ENCODE data around the gene FMNL2.

FMNL2 gene

GRCh38 chr2:152413228-152414030 lies 78.5 kb downstream of the FMNL2 start:
- Histone ChIP-seq H3K9me3 (ENCODE audit: control insufficient read depth, insufficient read depth, low read depth, low read length) (no peaks in the 10 kb centered on the region), H3K4me1 (ENCODE audit: control insufficient read depth, insufficient read depth, low read length) (peaks cover 18% of the 10 kb centered on the region), H3K27ac (ENCODE audit: extremely low read depth, low read depth, low read length) (no peak overlapping the region), H3K4me3 (ENCODE audit: low read depth, low read length) (no peak overlapping the region), H3K36me3 (ENCODE audit: control insufficient read depth in 2 of 2, insufficient read depth in 1 of 2, low read length in 2 of 2) (no peaks in the 10 kb centered on the region)
- no peak for TF ChIP-seq ZNF354C (tag by site-specific recombination; IDR thresholded peaks at IDR 0.05; ENCODE audit: borderline replicate concordance, low read depth)
- TF ChIP-seq PBX3 (CRISPR knock-in tag; IDR thresholded peaks at IDR 0.05) = no peak
- TF ChIP-seq GLIS2 (tag by site-specific recombination; IDR thresholded peaks at IDR 0.05) = no peak
- no peak for TF ChIP-seq ZNF660 (tag by site-specific recombination; IDR thresholded peaks at IDR 0.05)
- TF ChIP-seq, protein P1, sequence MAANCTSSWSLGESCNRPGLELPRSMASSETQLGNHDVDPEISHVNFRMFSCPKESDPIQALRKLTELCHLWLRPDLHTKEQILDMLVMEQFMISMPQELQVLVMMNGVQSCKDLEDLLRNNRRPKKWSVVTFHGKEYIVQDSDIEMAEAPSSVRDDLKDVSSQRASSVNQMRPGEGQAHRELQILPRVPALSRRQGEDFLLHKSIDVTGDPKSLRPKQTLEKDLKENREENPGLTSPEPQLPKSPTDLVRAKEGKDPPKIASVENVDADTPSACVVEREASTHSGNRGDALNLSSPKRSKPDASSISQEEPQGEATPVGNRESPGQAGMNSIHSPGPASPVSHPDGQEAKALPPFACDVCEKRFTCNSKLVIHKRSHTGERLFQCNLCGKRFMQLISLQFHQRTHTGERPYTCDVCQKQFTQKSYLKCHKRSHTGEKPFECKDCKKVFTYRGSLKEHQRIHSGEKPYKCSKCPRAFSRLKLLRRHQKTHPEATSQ (tag by site-specific recombination; IDR thresholded peaks at IDR 0.05) = no peak
- no peak for TF ChIP-seq ZNF37A (tag by site-specific recombination; IDR thresholded peaks at IDR 0.05)
- no peak for TF ChIP-seq SETDB1 (IDR thresholded peaks at IDR 0.05; ENCODE audit: insufficient read length, low read length)
- no peak for TF ChIP-seq MZF1 (tag by site-specific recombination; IDR thresholded peaks at IDR 0.05; ENCODE audit: borderline replicate concordance)
- TF ChIP-seq ZNF423 (tag by site-specific recombination; IDR thresholded peaks at IDR 0.05) = no peak
- TF ChIP-seq ZNF174 (tag by site-specific recombination; IDR thresholded peaks at IDR 0.05) = no peak
- TF ChIP-seq ZNF114 (tag by site-specific recombination; IDR thresholded peaks at IDR 0.05) = no peak
- TF ChIP-seq ZNF433 (tag by site-specific recombination; IDR thresholded peaks at IDR 0.05; ENCODE audit: low read depth) = no peak
- no peak for TF ChIP-seq GFI1B (tag by site-specific recombination; IDR thresholded peaks at IDR 0.05)
- ChIA-PET CTCF (interaction anchor here (0.7 kb wide), 2 partner anchors 25 to 398 kb away, joined by 3 to 4 read pairs; no protein-coding TSS in a partner anchor), POLR2A (no interaction called here)

DNA sequence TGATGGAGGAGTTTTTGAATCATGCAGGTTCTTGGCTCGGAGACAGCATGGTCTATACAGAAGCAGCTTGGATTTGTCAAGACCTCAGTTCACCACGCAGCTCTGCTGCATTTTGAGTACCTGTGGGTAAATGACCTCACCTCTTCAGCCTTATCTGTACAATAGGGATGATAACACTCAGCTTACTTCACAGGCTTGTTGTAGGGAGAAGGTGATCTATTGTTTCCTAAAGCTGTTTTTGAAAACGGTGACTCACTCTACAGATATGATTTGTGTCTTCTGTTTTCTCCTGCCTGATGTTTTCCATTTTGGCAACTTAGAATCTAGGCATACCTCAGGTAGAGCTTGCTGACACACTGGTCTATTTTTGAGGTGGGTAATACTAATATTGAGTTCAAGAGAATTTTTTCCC lies 80.3 kb downstream of the FMNL2 start:
- Histone ChIP-seq H3K4me3 (ENCODE audit: low read depth, low read length) (no peak overlapping the region), H3K9me3 (ENCODE audit: control insufficient read depth, insufficient read depth, low read depth, low read length) (no peaks in the 10 kb centered on the region), H3K27ac (ENCODE audit: extremely low read depth, low read depth, low read length) (no peak overlapping the region), H3K4me1 (ENCODE audit: control insufficient read depth, insufficient read depth, low read length) (peaks cover 18% of the 10 kb centered on the region), H3K36me3 (ENCODE audit: control insufficient read depth in 2 of 2, insufficient read depth in 1 of 2, low read length in 2 of 2) (no peaks in the 10 kb centered on the region)
- ChIA-PET CTCF (interaction anchor here (0.6 to 1.6 kb wide), 2 partner anchors 10 to 155 kb away, joined by 3 to 4 read pairs; no protein-coding TSS in a partner anchor), POLR2A (interaction anchor here (0.6 to 1.5 kb wide), 2 partner anchors 80 to 302 kb away, joined by 4 to 5 read pairs; partner anchors contain the start of genes FMNL2 and PRPF40A)
- peak; percentile 77 for TF ChIP-seq SCRT2 (tag by site-specific recombination; IDR thresholded peaks at IDR 0.05)
- 0 out of 2 replicates have a peak, but pooled peaks have one; percentile 35 for TF ChIP-seq ZFP37 (tag by site-specific recombination; IDR thresholded peaks at IDR 0.05)
- TF ChIP-seq, protein P2, sequence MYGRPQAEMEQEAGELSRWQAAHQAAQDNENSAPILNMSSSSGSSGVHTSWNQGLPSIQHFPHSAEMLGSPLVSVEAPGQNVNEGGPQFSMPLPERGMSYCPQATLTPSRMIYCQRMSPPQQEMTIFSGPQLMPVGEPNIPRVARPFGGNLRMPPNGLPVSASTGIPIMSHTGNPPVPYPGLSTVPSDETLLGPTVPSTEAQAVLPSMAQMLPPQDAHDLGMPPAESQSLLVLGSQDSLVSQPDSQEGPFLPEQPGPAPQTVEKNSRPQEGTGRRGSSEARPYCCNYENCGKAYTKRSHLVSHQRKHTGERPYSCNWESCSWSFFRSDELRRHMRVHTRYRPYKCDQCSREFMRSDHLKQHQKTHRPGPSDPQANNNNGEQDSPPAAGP (tag by site-specific recombination; IDR thresholded peaks at IDR 0.05) = no peak
- no peak for TF ChIP-seq ZNF596 (tag by site-specific recombination; IDR thresholded peaks at IDR 0.05)
- TF ChIP-seq KLF10 (tag by site-specific recombination; IDR thresholded peaks at IDR 0.05) = no peak
- 0 out of 2 replicates have a peak, but pooled peaks have one; percentile 24 for TF ChIP-seq ZNF692 (tag by site-specific recombination; IDR thresholded peaks at IDR 0.05)
- no peak for TF ChIP-seq ZNF10 (tag by site-specific recombination; IDR thresholded peaks at IDR 0.05)
- peak; percentile 93 for TF ChIP-seq ZNF366 (tag by site-specific recombination; conservative IDR thresholded peaks at IDR 0.05)
- TF ChIP-seq PRDM10 (tag by site-specific recombination; IDR thresholded peaks at IDR 0.05) = peak; percentile 90
- TF ChIP-seq ZNF335 (tag by site-specific recombination; conservative IDR thresholded peaks at IDR 0.05) = peak; percentile 41; the same call in 1 of the 2 replicates
- 0 out of 2 replicates have a peak, but pooled peaks have one; percentile 42 for TF ChIP-seq ZEB2 (tag by site-specific recombination; IDR thresholded peaks at IDR 0.05)

Measured in HEK293 (cell line).